HG03432 (cell line): ENCODE measurements around the gene MMAB.
"Not testable (repeated sequence)": the region's sequence is repeated elsewhere in the genome, so short reads cannot be mapped to it uniquely, and the experiment has no call there.

Experiments
- ATAC-seq: cut with Tn5 transposase; IDR thresholded peaks from one replicate; pipeline ENCODE4 v1.9.1; 2021; ENCODE audit warnings: mild to moderate bottlenecking, moderate library complexity; ENCODE audit not compliant: unreplicated experiment

MMAB gene

DNA sequence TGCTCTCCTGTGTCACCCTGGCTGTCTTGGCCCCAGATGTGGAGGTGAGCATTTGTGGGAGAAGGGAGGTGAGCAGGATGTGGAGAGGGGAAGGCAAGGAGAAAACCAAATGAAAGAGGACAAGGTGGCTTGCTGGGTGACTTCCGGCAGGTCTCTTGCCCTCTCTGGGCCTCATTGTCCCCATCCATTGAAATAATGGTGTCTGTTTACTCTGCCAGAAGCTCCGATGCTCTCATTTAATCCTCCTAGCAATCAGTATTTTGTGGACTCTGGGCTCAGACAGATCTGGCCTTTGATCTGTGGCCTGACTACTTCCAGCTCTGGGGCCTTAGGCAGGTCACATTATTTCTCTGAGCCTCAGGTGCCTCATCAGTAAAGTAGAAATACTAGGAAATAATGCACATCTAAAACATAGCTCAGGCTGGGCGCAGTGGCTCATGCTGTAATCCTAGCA, 30.9 kb upstream of the MMAB start:
- no peak for ATAC-seq

DNA sequence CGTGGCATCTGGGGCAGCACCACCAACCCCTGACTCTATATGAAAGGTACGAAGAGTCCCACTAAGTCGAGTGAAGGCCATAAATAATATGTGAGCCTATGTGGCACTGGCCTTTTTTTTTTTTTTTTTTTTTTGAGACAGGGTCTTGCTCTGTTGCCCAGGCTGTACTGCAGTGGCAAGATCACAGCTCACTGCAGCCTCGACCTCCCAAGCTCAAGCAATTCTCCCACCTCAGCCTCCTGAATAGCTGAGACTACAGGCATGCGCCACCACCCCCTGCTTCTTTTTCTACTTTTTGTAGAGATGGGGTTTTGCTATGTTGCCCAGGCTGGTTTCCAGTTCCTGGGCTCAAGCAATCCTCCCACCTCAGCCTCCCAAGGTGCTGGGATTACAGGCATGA, 28.8 kb upstream of the MMAB start:
- ATAC-seq, result not testable (repeated sequence)

- no peak for ATAC-seq
Measured at GRCh38 chr12:109601557-109601956, 28.3 kb upstream of the MMAB start.

DNA sequence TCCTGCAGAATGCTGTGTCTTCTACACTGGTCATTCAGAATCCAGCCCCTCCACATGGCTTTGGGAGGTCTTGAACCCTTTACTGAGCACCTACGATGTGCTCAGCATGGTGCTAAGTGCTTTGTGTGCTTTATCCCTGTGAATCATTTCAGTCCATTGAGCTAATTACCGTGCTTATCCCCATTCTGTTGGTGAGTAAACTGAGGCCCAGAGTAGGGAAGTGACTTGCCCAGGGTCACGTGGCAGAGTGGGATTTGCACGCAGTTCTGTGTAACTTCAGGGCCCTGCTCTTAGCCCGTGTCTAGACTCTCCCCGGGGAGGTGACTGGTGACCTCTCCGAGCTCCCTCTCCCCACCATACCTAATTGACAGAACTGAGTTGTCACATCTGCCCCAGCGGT, 27.7 kb upstream of the MMAB start:
- ATAC-seq, result no peak

DNA sequence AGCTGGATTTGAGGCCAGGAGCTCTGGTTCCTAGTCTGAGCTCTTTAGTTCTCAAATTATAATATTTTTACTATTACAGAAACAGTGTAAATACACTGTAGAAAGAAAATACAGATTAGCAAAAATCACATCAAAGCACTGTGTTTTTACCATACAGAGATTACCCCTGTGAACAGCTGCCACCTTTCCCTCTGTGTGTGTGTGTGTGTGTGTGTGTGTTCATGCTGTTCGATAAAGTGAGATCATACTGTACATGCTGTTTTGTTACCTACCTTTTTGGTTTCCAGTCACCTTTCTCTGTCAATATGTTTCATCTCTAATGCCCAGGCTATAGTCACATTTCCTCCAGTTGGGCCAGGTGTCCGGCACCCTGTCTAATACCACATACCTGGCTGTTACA, 27.2 kb upstream of the MMAB start:
- ATAC-seq, result no peak

DNA sequence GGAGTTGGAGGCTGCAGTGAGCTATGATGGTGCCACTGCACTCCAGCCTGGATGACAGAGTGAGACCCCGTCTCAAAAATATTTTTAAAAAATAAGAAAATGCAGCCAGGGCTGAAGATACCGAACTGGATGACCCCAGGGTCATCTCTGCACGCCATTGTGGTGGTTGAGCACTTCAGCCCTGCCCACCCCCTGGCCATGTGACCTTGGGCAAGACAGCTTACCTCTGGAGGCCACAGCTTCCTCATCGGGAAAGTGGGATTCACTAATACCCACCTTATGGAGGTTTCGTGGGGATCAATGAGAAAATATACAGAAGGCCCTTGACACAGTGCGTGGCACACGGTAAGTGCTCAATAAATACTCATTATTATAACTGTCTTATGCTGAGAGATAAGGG, 25.8 kb upstream of the MMAB start:
- ATAC-seq, result no peak

GRCh38 chr12:109598428-109598854, 25.1 kb upstream of the MMAB start:
- ATAC-seq, result no peak

DNA sequence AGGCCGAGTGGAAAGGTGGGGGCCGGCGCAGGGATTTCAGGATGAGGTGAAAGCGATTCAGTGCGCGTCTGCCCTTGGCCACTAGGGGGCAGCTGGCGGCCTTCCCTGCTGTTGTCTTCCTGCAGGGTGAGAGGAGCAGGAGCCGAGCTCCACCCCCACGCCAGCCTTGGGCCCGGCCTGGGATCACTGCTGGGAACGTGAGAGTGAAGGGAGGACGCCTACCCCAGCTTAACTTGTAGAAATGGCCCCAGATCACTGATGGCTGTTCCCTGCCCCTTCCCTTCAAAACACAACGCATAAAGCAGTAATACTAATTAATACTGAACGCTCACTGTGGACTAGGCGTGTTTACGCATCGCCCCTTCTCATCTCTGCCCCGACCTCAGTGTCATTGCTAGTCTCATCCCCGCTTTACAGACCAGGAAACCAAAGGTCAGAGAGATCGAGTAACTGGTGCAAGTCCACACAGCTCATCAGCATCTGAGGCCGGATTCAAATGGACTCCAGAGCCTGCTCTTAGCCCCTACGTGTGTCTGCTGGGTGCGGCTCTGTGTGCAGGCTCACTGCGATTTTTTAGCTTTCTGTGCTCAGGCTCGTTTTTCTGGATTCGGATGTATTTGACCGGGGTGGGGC, 24.6 kb upstream of the MMAB start:
- no peak for ATAC-seq

DNA sequence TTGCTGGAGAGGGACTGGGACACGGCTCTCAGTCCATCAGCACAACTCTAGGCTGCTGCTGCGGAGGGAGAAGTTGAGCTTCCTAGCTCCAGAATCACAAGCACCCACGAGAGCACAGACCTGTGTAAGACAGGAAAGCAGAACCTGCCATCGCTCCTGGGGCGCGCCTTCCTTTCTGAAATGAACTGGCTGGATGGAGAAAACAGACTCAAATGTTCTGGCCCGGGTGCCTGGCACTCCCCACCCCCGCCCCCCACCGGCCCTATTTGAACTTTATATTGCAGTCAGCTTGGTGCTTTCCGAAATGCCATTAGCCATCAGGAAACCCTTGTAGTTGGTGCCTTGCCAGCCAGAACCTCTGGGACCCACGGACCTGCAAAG, 24.1 kb upstream of the MMAB start:
- no peak for ATAC-seq

GRCh38 chr12:109596418-109597244, 23.3 kb upstream of the MMAB start:
- ATAC-seq, result no peak

- no peak for ATAC-seq
Measured at GRCh38 chr12:109595321-109595902, 22.1 kb upstream of the MMAB start.

- no peak for ATAC-seq
Measured at GRCh38 chr12:109594556-109595317, 21.4 kb upstream of the MMAB start.

DNA sequence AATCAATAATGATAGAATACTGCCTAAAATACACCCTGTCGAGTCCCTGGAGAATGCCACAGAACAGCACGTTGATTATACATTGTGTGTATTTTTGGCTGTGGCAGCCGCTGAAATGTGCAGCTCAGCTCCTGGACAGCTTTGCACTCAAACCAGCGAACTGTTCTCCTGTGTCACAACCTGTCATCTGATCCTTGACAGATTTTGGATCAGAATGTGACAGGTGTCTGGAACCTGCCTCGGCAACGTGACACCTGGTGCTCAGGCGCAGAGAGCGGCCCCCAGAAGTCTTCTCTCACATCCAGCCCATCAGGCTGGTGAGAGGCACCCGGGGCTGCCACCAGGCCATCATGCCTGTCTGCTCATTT, 19.6 kb upstream of the MMAB start:
- ATAC-seq, result no peak

- no peak for ATAC-seq
Measured at GRCh38 chr12:109592195-109592904, 19.0 kb upstream of the MMAB start.

DNA sequence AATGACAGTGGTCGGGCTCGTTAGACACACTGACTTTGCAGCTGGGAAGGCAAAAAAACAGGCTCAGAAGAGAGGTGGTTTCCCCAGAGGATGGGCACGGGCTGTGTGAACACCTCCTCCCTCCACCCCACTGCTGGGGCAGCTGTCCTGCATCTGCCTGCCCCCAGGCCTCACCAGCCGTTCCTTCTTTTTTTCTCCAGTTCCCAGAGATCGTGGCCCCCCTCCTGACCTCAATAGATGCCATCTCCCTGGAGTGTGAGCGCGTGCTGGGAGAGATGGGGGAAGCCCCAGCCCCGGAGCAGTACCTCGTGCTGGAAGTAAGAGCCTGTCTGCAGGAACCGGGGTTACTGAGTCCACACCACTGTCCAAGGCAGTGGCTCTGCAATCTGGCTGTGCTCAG, 17.7 kb upstream of the MMAB start:
- no peak for ATAC-seq

DNA sequence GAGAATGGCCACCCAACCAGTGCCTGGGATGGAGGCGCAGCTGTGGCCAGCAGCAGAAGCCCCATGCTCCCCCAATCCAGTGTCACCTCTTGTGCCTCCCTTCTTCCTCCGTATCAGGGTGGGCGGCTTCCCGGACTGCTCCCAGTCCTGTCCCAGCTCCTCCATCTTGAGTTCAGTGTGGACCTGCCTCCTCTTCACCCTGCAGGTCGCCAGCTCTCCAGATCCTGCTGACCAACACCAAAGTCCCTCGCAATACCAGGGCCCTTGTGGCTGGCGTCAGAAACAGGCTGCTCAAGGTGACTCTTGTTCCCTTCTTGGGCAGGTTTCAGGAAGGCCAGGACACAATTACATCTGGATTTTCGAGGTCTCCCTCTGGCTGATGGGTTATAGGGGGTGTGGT, 17.3 kb upstream of the MMAB start:
- no peak for ATAC-seq

DNA sequence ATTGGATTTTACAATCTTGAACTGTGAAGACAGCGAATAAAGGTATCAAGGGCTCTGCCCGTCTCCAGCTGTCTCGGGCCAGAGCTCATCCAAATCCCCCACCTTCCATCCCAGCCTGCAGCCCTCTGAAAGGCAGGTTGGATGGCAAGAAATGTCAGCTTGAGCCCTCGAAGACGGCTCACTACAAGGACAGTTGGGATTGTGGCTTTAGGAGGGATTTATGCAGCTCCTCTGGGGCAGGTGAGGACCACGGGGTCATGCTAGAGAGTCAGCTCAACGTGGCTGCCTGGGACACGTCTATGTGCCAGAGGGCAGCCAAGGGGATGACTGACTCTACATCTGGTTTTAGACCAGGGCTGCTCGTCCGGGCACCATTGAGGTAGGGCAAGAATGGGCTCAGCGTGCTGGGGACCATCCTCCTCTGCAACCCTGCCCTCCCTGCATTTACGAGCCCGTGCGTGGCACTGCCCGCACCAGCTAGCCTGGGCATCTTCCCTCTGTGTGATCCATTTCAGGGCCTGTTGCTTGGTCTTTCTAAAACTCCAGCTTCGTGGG, 16.5 kb upstream of the MMAB start:
- no peak for ATAC-seq

- ATAC-seq, result no peak
Measured at GRCh38 chr12:109589240-109589590, 15.9 kb upstream of the MMAB start.

DNA sequence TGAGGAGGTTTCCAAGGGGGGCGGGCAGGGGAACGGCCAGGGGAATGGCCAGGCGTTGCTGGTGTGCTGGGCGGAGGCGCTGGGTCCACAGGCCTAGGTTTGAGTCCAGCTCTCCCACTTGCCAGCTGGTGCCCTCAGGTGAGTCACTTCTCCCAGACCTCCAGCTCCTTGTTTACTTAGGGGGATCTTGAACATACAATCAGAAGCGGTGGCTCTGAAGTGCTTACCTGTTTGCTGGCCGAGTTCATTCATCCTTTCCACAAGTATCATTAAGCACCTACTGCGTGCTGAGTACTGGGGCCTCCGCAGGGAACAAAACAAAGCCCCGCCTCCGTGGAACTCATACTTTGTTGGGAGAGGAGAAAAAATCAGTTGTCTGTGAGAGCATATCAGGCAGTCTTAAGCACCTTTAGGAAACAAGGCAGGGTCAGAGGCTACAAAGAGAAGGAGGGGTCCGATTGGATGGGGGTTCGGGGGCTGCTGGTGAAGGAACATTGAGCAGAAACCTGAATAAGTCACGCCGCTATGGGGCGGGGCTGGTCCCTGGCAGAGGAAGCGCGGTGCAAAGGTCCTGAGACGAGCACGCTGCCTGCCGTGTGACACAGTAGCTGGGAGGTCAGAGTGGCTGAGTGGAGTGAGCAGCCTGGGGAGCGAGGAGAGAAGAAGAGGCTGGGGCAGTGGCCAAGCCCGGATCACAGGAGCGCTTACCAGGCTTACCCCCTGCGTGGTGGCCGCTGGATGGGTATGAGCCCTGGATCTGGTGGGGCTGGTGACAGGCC, 15.3 kb upstream of the MMAB start:
- ATAC-seq, result no peak

- no peak for ATAC-seq
Measured at GRCh38 chr12:109587921-109588320, 14.6 kb upstream of the MMAB start.
